Activated B cell treated with CpG ODN at 0.5 μM for 24 hours (primary cell): ENCODE results near the gene UBE2H. TPM values are rescaled to one million over a fixed set of nuclear protein-coding genes. Genes with fewer than 3 reads are reported as not detected.
A peak's percentile ranks its signal among the peaks of the same experiment; 100 is the strongest.

Experiments
- ATAC-seq: fragments of 200-7000 bp; cut with Tn5 transposase; one replicate; pipeline ENCODE4 v1.10.0; 2021; ENCODE audit warnings: low read depth, mild to moderate bottlenecking, moderate library complexity
- CTCF ChIA-PET: fragments of 350-600 bp; sonication (Branson Sonifier 250); formaldehyde crosslinking; loops from one replicate; lab custom pipeline; 2021; ENCODE audit warnings: antibody characterized with exemption; lab: Charles Lee
- POLR2A ChIA-PET: fragments of 350-600 bp; sonication (Branson Sonifier 250); formaldehyde crosslinking; loops from one replicate; lab custom pipeline; 2021; ENCODE audit warnings: antibody characterized with exemption; lab: Charles Lee
- DNase-seq: peaks from one replicate; pipeline ENCODE4 v3.0.0; 2022
- H3K27ac Mint-ChIP-seq: one replicate; pipeline ENCODE4 v1.8.0; 2020; ENCODE audit warnings: mixed read lengths
- H3K27me3 Mint-ChIP-seq: one replicate; pipeline ENCODE4 v1.8.0; 2021; ENCODE audit warnings: mixed read lengths
- H3K36me3 Mint-ChIP-seq: one replicate; pipeline ENCODE4 v1.8.0; 2021; ENCODE audit warnings: low read depth, mixed read lengths
- H3K4me1 Mint-ChIP-seq: one replicate; pipeline ENCODE4 v1.8.0; 2021; ENCODE audit warnings: mixed read lengths
- H3K4me3 Mint-ChIP-seq: one replicate; pipeline ENCODE4 v1.8.0; 2020; ENCODE audit warnings: mild to moderate bottlenecking, mixed read lengths
- H3K9me3 Mint-ChIP-seq: one replicate; pipeline ENCODE4 v1.8.0; 2020; ENCODE audit warnings: mixed read lengths
- intact Hi-C: fragments of 100-400 bp; cut with micrococcal nuclease; formaldehyde crosslinking; loops from one replicate; pipeline ENCODE4 v1.15.1; 2024
- total RNA-seq: library from RNA; stranded (reverse); gene quantifications from 2 replicates; pipeline ENCODE4 v1.2.3, GENCODE V29; 2022
- TF ChIP-seq, protein P1 (sequence below): fragments of 200-600 bp; IDR thresholded peaks from one replicate; pipeline ENCODE4 v1.8.0; 2022; ENCODE audit warnings: antibody characterized with exemption, mild to moderate bottlenecking

UBE2H gene
- total RNA-seq, 1 donor from 2014 or later = 32.6 TPM

DNA sequence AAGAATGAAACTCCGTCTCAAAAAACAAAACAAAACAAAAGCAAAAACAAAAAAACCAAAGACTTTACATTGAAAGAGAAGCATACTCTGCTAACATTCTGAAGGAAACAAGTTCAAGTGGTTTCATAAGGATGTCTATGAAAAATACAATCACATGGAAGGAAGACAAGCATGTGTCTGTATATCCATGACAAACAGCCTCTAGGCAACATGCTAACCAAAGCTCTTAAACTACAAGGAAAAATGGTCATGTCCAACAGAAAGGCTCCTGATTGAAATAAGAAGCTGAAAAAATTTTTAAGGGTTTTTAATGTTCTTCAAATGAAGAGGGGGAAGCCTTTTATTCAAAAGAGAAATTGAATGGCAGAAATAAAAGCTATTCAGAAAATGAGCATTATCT is 64.9 kb downstream of the UBE2H start:
- ChIA-PET CTCF (no interaction called here), POLR2A (no interaction called here)
- Mint-ChIP-seq H3K27ac (no peak overlapping the region), H3K36me3 (peaks cover 34% of the 10 kb centered on the region), H3K4me3 (no peak overlapping the region), H3K4me1 (peaks cover 11% of the 10 kb centered on the region), H3K9me3 (no peaks in the 10 kb centered on the region), H3K27me3 (no peaks in the 10 kb centered on the region)
- ATAC-seq (no peak), DNase-seq (no peak)
- TF ChIP-seq, protein P1, sequence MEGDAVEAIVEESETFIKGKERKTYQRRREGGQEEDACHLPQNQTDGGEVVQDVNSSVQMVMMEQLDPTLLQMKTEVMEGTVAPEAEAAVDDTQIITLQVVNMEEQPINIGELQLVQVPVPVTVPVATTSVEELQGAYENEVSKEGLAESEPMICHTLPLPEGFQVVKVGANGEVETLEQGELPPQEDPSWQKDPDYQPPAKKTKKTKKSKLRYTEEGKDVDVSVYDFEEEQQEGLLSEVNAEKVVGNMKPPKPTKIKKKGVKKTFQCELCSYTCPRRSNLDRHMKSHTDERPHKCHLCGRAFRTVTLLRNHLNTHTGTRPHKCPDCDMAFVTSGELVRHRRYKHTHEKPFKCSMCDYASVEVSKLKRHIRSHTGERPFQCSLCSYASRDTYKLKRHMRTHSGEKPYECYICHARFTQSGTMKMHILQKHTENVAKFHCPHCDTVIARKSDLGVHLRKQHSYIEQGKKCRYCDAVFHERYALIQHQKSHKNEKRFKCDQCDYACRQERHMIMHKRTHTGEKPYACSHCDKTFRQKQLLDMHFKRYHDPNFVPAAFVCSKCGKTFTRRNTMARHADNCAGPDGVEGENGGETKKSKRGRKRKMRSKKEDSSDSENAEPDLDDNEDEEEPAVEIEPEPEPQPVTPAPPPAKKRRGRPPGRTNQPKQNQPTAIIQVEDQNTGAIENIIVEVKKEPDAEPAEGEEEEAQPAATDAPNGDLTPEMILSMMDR = no peak
- intact Hi-C loops = no loop called here

DNA sequence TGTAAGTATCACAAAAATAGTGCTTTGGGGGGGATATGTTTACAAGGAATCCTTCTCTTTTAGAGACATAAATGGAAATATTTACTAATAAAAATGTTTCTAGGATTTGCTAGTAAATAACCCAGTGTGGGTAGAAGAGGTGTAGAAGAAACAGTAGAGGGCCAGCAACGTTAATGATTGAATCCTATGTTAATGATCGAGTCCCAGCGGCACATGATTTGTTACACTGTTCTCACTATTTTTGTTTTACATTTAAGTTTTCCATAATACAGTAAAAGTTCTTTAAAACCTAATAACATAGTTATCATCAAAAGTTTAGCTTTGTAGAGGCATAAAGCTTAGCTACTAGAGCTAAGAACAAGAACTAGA is 66.0 kb downstream of the UBE2H start:
- H3K27me3 Mint-ChIP-seq = no peaks in the 10 kb centered on the region
- no peak overlapping the region for H3K27ac Mint-ChIP-seq
- ChIA-PET CTCF (no interaction called here), POLR2A (no interaction called here)
- ATAC-seq = no peak
- DNase-seq = no peak
- no peak overlapping the region for H3K4me3 Mint-ChIP-seq
- intact Hi-C loops = no loop called here
- H3K4me1 Mint-ChIP-seq = peaks cover 7% of the 10 kb centered on the region
- TF ChIP-seq, protein P1 = no peak
- H3K9me3 Mint-ChIP-seq = no peaks in the 10 kb centered on the region
- peaks cover 33% of the 10 kb centered on the region for H3K36me3 Mint-ChIP-seq

DNA sequence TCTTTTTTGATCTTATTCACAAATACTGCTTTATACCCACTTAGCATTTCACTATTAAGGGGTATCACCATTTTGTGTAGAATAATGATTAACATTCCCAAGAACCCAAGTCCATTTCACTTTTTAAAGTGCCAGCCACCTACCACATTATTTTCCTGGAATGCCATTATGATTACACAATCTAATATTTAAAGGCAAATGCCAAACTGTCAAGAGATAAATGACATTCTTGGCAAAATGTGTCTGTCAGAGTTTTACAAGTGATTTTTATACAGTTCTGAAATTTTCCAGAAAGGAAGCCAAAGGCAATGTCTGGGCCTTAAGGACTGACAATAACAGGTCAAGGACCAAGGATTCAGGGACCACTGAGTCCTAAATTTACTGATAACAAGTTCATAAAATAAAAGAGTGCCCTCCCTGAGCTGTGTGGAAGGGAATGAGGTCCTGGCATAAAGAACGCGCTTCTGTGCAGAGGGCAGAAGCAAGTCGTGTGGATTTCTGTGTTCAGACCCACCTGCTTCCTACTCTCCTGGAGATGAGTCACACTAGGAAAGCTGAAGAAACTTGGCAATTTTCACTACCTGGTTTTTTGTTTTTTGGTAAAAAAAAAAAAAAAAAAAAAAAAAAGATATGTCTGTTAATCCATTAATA is 66.5 kb downstream of the UBE2H start:
- no peak for DNase-seq
- no peak overlapping the region for H3K27ac Mint-ChIP-seq
- TF ChIP-seq, protein P1 = no peak
- H3K27me3 Mint-ChIP-seq = no peaks in the 10 kb centered on the region
- CTCF ChIA-PET = no interaction called here
- H3K4me3 Mint-ChIP-seq = no peak overlapping the region
- ATAC-seq = no peak
- intact Hi-C loops = no loop called here
- POLR2A ChIA-PET = no interaction called here
- H3K4me1 Mint-ChIP-seq = peaks cover 7% of the 10 kb centered on the region
- H3K9me3 Mint-ChIP-seq = no peaks in the 10 kb centered on the region
- H3K36me3 Mint-ChIP-seq = peaks cover 36% of the 10 kb centered on the region

DNA sequence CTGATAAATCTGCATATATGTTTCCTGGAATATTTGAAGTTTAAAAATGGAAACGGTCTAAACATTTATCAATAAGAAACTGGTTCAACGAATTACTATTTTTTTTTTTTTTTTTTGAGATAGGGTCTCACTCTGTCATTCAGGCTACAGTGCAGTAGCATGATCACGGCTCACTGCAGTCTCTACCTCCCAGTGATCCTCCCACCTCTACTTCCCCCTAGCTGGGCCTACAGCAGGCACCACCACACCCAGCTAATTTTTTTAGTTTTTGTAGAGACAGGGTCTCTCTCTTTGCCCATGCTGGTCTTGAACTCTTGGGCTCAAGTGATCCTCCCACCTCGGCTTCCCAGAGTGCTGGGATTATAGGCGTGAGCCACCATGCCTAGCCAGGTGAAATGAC is 68.3 kb downstream of the UBE2H start:
- H3K36me3 Mint-ChIP-seq = peaks cover 44% of the 10 kb centered on the region
- TF ChIP-seq, protein P1 = no peak
- H3K27ac Mint-ChIP-seq = no peak overlapping the region
- DNase-seq (no peak), ATAC-seq (peak; percentile 34)
- peaks cover 7% of the 10 kb centered on the region for H3K4me1 Mint-ChIP-seq
- no peaks in the 10 kb centered on the region for H3K9me3 Mint-ChIP-seq
- ChIA-PET CTCF (no interaction called here), POLR2A (no interaction called here)
- H3K4me3 Mint-ChIP-seq = no peak overlapping the region
- no peaks in the 10 kb centered on the region for H3K27me3 Mint-ChIP-seq
- intact Hi-C loops = no loop called here

DNA sequence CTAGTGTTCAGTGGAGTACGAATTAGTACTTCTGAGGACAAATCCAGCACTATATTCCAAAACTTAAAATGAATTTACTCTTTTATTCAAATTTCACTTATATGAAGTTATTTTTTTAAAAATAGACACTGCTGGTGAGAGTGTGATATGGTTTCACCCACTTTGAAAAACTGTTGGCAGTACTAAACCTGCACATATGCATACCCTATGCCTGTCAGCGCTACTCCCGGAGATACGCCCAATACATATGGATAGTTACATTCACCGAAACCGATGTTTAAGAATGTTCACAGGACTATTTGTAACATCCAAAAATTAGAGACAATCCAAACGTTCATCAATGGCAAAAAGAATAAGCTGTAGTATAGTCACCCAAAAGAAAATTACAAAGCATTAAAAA is 69.6 kb downstream of the UBE2H start:
- intact Hi-C loops = no loop called here
- no peak for ATAC-seq
- Mint-ChIP-seq H3K4me3 (no peak overlapping the region), H3K27me3 (no peaks in the 10 kb centered on the region), H3K36me3 (peaks cover 42% of the 10 kb centered on the region), H3K4me1 (peaks cover 7% of the 10 kb centered on the region), H3K9me3 (no peaks in the 10 kb centered on the region), H3K27ac (no peak overlapping the region)
- POLR2A ChIA-PET = no interaction called here
- CTCF ChIA-PET = no interaction called here
- TF ChIP-seq, protein P1 = no peak
- DNase-seq = no peak
